Epidermal melanocyte (primary cell): ENCODE measurements around the gene REEP2.
"Not testable (repeated sequence)": the region's sequence is repeated elsewhere in the genome, so short reads cannot be mapped to it uniquely, and the experiment has no call there.

ENCODE experiments used
- DNase-seq: peaks from one replicate; pipeline ENCODE4 v3.0.0; 2011; ENCODE audit warnings: low spot score; ENCODE audit not compliant: insufficient read length

Gene REEP2

DNA sequence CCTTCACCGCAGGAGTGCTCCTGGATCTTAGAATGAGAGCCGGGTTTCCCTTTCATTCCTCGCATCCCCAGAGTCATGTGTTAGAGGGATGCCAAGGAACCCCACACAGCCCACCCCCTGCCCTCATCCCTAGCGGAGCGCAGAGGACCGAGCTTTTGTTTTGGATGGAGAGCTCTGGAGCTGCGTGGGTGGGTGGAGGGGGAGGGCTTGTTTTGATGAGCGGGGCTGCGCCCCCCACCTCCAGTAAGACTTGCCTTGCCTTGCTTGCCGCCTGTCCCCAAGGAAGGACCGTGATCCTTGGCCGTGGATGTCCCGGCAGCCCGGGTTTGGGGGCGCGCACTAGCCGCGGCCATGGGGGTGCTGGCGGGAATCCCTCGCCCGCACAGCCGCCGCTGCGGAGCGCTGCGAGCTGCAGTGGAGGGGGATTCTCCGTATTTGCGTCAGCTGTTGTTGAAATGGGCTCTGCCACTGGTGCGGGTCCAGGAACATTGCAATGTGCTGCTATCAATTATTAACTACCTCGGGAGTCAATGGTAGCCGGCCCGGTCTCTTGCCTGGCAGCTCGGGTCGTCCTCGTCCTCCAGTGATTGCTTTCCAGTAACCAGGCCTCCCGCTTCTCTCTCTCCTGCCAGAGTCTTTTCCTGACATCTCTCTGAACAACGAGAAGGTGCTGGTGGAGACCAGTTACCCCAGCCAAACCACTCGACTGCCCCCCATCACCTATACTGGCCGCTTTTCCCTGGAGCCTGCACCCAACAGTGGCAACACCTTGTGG, 27.5 kb downstream of the REEP2 start:
- DNase-seq, result no peak

DNA sequence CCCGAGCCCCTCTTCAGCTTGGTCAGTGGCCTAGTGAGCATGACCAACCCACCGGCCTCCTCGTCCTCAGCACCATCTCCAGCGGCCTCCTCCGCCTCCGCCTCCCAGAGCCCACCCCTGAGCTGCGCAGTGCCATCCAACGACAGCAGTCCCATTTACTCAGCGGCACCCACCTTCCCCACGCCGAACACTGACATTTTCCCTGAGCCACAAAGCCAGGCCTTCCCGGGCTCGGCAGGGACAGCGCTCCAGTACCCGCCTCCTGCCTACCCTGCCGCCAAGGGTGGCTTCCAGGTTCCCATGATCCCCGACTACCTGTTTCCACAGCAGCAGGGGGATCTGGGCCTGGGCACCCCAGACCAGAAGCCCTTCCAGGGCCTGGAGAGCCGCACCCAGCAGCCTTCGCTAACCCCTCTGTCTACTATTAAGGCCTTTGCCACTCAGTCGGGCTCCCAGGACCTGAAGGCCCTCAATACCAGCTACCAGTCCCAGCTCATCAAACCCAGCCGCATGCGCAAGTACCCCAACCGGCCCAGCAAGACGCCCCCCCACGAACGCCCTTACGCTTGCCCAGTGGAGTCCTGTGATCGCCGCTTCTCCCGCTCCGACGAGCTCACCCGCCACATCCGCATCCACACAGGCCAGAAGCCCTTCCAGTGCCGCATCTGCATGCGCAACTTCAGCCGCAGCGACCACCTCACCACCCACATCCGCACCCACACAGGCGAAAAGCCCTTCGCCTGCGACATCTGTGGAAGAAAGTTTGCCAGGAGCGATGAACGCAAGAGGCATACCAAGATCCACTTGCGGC, 28.2 kb downstream of the REEP2 start:
- DNase-seq, result no peak

DNA sequence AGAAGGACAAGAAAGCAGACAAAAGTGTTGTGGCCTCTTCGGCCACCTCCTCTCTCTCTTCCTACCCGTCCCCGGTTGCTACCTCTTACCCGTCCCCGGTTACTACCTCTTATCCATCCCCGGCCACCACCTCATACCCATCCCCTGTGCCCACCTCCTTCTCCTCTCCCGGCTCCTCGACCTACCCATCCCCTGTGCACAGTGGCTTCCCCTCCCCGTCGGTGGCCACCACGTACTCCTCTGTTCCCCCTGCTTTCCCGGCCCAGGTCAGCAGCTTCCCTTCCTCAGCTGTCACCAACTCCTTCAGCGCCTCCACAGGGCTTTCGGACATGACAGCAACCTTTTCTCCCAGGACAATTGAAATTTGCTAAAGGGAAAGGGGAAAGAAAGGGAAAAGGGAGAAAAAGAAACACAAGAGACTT, 28.9 kb downstream of the REEP2 start:
- DNase-seq, result no peak

DNA sequence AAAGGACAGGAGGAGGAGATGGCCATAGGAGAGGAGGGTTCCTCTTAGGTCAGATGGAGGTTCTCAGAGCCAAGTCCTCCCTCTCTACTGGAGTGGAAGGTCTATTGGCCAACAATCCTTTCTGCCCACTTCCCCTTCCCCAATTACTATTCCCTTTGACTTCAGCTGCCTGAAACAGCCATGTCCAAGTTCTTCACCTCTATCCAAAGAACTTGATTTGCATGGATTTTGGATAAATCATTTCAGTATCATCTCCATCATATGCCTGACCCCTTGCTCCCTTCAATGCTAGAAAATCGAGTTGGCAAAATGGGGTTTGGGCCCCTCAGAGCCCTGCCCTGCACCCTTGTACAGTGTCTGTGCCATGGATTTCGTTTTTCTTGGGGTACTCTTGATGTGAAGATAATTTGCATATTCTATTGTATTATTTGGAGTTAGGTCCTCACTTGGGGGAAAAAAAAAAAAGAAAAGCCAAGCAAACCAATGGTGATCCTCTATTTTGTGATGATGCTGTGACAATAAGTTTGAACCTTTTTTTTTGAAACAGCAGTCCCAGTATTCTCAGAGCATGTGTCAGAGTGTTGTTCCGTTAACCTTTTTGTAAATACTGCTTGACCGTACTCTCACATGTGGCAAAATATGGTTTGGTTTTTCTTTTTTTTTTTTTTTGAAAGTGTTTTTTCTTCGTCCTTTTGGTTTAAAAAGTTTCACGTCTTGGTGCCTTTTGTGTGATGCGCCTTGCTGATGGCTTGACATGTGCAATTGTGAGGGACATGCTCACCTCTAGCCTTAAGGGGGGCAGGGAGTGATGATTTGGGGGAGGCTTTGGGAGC, 29.5 kb downstream of the REEP2 start:
- DNase-seq, result no peak

DNA sequence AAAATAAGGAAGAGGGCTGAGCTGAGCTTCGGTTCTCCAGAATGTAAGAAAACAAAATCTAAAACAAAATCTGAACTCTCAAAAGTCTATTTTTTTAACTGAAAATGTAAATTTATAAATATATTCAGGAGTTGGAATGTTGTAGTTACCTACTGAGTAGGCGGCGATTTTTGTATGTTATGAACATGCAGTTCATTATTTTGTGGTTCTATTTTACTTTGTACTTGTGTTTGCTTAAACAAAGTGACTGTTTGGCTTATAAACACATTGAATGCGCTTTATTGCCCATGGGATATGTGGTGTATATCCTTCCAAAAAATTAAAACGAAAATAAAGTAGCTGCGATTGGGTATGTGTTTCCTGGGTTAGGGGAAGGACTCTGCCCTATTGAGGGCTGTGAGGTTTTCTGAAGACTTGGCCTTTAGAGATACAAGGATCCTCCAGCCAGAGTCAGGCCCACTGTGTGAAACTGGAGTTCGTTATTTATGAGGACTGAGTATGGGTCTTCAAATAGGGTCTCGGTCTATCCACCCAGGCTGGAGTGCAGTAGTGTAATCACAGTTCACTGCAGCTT, 30.2 kb downstream of the REEP2 start:
- DNase-seq, result no peak

DNA sequence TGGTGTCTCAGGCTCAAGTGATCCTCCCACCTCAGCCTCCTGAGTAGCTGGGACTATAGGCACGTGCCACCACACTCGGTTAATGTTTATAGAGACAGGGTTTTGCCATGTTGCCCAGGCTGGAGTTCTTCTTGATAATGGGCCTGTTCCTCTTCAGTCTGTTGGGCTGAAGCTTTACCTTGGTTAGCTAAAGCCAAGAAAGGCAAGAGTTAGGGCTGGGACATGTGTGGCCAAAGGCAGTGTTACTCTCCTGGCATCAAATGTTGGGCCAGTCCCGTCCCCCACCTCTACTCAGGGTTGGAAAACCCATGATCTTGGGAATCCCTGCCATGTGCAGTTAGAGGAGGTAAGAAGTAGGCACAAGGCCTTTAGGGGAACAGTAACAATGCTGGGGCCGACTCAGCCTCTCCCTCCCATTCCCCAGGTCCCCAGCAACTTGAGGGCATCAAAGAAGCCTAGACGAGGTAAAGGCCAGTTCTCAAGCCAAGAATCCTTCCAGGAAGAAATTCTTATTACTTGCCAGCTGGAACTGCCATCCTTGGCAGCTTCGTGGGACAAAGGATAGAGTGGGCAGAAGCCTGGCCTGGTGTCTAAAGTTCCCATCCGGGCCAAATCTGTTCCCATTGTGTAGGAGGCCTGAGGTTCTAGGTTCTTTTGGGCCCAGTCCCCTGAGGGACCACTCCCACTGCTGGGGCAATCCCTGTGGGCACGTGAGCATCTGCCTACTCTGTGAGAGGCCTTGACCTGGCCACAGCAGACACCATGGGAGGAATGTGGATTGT, 30.9 kb downstream of the REEP2 start:
- no peak for DNase-seq

DNA sequence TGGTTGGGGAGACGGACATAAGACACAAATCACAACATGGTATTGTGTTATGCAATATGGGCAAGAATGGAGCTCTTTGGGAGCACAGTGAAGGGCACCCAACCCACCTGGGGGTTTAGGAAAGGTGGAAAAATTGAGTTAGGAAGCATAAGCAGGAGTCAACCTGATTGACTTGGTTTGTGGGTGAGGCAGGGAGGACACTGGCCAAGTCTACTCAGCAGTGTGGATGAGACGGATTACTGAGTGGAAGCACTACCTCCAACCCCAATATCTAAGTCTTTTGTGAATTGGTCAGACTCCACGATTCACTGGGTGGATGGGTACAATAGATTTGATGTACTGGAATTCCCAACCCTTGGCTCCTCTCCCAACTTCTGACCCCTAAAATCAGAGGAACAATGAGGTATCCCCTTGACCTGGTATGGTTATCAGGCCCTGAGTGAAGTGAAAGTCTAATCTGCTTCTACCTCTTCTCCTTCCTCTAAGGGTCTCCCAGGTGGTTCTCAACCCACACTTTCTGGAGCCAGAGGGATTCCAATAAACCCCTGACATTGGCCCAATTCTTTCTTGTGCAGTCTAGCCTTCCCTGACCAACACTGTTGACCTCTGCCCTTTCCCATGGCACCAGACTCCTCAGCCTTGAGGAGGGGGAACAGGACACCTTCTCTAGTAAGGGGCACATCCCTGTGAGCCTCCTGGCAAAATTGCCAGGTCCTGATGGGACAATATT, 31.6 kb downstream of the REEP2 start:
- no peak for DNase-seq

DNA sequence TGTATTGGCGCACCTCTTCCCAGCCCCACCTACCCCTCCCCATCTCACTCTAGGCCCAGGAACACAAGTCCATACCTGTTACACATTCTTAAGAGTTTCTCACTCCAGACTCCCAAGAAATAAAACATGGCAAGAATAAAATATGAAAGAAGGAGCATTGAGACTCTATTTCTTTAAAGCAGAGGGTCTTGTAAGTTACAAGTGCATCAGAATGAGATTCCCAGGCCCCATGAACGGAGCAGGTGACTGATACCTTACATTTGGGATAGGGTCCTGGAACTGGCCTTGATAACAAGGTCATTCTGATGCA, 32.1 kb downstream of the REEP2 start:
- no peak for DNase-seq

DNA sequence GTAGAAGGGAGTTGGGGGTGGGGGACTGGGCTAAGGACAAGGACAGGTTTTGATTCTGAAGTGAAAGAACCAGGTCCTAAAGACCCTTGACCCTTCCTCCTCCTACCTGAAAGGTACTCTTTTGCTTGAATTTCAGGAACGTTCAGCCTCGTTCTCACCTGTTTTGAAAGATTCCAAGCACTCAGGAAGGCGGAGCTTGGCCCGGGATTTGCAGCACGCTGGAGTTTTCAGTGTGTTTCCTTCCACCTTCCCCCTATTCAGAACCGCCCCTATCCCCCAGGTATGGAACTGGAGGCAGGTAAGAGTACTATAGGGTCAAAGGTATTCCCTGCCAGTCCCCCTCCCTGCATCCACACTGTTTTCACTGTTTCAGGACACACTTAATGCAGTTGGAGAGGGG, 33.5 kb downstream of the REEP2 start:
- no peak for DNase-seq

DNA sequence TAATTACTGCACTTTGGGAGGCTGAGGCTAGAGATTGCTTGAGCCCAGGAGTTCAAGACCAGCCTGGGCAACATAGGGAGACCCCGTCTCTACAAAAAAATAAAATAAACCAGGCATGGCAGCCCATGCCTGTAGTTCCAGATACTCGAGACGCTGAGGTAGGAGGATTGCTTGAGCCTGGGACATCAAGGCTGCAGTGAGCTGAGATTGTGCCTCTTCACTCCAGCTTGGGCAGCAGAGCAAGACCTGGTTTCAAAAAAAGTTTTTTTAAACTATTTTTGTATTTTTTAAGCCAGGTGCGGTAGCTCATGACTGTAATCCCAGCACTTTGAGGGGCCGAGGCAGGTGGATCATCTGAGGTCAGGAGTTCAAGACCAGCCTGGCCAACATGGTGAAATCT, 34.3 kb downstream of the REEP2 start:
- DNase-seq, result not testable (repeated sequence)

DNA sequence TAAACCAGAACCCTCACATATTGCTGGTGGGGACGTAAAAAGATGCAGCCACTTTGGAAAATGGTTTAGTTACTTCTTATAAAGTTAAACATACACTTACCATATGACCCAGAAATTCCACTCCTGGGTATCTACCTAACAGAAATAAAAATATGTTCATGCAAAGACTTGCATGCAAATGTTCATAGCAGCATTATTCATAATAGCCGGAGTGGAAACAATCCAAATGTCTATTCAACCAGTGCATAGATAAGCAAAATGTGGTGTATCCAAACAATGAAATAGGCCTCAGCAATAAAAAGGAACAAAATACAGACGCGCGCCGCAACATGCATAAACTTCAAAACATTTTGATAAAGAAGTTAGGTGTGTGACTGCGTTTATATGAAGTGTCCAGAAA, 38.1 kb downstream of the REEP2 start:
- DNase-seq, result no peak

DNA sequence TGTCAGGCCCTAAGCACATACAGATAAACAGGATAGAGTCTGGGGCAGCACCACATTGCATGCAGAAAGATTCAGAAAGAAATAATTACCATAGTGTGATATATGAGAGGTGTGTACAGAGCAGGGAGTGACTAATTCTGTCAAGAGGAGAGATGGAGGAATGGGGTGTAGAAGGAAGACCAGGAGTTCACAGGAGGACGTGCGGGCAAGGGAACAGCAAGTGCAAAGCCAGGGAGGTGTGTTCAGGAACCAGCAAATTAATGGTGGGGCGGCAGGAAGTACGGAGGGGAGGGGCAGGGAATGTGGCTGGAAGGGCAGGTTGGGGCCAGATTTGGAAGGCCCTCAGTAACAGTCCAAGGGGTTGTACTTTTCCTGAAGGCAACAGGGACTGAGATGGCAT, 43.8 kb downstream of the REEP2 start:
- DNase-seq, result no peak

DNA sequence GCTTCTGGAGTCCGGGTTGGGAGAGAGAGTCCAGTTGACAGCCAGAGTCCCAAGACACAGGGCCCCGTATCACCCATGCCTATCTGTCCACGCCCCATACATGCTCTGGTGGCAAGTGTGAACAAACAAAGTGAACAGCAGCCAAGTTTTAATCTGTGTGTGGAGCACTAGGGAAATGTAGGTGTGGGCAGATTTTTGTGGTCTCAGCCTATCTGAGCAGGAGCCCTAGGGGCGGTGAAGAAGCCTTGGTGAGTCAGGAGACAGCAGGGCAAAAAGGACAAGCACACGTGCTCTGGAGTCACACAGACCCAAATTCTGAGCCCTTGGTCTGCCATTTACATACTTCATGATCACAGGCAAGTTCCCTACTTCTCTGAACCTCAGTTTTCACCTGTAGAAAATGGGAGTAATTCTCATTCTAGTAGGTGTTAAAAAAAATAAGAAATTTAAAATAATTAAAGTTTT, 49.7 kb downstream of the REEP2 start:
- no peak for DNase-seq

DNA sequence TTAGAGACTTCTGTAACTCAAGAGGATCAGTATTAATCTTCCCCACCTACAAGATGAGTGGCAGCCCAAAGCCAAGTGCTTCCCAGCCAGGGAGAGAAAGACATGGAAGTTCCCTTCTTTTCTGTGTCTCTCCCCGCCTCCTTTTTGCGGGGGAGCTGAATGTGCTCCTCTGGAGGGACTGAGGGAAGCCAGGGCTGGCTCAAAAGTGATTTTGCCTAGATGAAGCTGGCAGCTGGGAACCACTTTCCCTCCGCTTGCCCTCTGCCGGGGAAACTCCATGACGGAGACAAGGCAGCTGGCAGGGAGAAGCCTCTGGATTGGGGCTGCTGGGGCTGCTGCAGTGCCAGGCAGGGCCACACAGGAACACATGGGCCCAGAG, 50.8 kb downstream of the REEP2 start:
- no peak for DNase-seq

DNA sequence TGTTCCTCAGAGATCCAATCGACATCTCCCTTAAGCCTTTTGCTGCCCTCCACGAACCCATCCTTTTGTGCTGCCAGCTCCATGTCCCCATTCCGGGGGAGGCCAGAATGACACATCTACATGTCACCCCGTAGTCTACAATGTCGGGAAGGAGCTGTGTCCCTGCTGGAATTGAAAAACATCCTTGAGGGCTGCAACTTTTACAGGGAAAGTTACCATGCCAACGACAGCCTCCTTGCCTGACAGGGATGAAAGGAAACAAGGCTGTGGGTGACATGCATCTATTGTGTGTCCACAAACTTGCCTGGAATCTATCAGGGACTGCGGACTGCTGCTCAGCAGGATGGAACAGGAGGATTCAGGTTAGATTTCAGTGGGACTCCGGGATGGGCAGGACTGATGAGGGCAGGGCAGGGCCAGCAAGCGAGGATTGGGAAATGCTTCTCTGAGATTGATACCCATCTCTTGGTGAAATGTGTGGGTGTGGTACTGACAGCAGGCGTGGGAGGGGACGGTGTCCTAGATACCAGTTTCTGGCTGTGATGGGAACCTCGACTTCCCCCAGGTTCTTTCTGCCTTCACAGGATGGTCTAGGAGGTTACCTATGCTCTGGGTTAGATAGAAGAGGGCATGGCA, 51.9 kb downstream of the REEP2 start:
- DNase-seq, result no peak

DNA sequence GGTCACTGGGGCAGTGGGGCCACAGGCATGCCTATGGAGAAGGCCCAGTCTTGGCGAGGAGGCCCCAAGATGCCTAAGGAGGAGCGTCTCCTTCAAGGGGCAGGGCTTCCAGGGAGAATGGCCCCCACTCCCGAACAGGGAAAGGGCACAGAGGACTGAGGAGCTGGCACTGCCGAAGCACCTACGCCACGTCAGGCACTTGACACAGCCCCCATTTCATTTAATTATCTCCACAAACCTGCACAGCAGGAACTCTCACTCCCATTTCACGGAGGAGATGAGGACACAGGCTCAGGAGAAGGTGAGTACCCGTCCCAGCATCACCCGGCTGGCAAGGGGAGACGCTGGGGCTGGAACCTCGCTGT, 52.4 kb downstream of the REEP2 start:
- DNase-seq, result no peak

DNA sequence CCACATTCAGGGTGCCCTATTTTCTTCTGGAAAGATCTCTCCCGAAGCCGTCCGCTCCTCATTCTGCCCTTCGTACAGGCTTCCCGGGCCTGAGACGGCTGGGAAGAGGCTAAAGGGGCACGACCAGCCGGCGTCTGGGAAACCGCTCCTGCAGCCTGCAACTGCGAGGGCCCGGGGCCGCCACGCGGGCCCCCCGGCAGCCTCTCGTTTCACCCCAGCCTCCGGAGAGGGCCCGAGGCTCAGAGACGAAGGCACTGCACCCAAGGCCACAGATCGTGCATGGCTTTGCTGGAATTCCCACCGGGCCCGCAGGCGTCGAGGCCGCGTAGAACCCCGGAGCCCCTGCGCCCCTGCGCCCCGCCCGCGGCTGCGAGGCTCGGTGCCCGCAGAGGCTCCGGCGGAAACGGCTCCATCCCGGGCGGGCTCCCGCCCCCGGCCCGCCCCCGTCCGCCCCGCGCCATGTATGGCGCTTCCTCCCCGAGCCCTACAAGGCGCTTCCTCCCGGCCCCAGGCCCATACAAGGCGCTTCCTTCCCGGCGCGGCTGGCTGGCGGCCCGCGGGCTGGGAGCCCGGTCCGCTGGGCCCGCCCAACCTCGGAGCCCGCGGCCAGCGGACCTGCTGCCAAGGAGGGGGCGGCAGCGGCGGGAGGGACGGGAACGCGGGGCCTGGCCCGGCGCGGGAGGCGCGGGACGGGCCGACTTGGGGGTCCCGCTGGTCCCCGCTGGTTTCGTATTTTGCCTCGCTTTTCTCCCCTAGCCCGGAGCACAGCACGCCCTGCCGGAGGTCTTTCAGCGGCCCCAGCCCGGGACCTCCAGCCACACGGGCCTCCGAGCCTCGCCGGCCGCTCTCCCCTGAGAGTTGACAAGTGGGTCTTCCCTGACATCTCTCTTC, 53.1 kb downstream of the REEP2 start:
- DNase-seq, result peak; percentile 79

DNA sequence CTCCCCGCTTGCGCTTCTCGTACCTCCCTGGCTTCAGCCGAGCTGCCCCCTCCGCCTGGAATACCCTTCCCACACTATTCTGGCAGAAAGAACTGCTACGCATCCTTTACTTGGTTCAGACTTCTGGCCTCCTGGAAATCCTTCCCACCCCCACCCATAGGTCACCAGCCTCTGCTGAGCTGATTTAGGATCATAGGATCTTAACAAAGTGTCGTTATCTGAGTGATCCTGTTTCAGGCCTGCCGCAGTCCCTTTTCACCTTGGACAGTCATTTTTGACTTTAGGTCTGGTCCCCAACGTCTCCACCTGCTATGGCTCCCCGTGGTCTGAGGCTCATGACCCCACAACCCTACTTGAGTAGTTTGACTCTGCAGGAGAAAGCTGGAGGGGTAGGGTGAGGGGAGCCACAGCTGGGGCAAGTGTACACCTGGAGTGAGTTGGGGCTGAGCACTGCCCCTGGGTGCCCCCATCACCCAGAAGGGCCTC, 53.7 kb downstream of the REEP2 start:
- no peak for DNase-seq

DNA sequence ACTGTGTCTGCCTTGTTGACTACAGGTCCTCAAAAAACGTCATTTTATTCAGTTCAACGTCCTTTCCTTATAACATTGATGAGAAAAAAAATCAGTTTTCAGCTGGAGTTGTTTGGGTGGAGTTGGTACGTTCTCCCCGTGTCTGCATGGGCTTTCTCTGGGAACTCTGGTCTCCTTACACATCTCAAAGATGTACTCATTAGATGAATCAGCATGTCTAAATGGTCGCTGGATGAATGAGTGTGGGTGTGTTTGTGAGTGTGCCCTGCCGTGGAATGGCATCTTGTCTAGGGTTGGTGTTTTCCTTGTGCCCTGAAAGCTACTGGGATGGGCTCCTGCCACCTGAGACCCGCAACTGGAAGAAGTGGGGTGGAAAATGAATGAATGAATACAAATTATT, 56.5 kb downstream of the REEP2 start:
- DNase-seq, result no peak
